ENCODE data around the gene ADAMTS13.

The ADAMTS13 gene

GRCh38 chr9:133492061-133493021 lies 70.2 kb downstream of the ADAMTS13 start:
- DNase-seq, result no peak

GRCh38 chr9:133493428-133493827 lies 71.3 kb downstream of the ADAMTS13 start:
- DNase-seq, result no peak

- DNase-seq, result no peak
Observed at GRCh38 chr9:133493845-133494540, 71.8 kb downstream of the ADAMTS13 start.

- no peak for DNase-seq
Observed at GRCh38 chr9:133494636-133495326, 72.6 kb downstream of the ADAMTS13 start.

- DNase-seq, result no peak
Observed at GRCh38 chr9:133495327-133496293, 73.4 kb downstream of the ADAMTS13 start.

- no peak for DNase-seq
Observed at GRCh38 chr9:133496861-133497842, 75.0 kb downstream of the ADAMTS13 start.

GRCh38 chr9:133499132-133499891 lies 77.1 kb downstream of the ADAMTS13 start:
- DNase-seq, result no peak

- DNase-seq, result no peak
Observed at GRCh38 chr9:133499892-133500270, 77.7 kb downstream of the ADAMTS13 start.

- DNase-seq, result no peak
Observed at GRCh38 chr9:133502112-133502511, 79.9 kb downstream of the ADAMTS13 start.

- DNase-seq, result no peak
Observed at GRCh38 chr9:133505186-133505830, 83.1 kb downstream of the ADAMTS13 start.

- DNase-seq, result no peak
Observed at GRCh38 chr9:133505901-133506652, 83.9 kb downstream of the ADAMTS13 start.

GRCh38 chr9:133506653-133507038 lies 84.5 kb downstream of the ADAMTS13 start:
- no peak for DNase-seq

GRCh38 chr9:133507246-133507965 lies 85.2 kb downstream of the ADAMTS13 start:
- DNase-seq, result no peak

GRCh38 chr9:133508046-133508445 lies 85.9 kb downstream of the ADAMTS13 start:
- no peak for DNase-seq
